ENCODE results near the gene PRKAA2. TPM values are rescaled to one million over a fixed set of nuclear protein-coding genes. Genes with fewer than 3 reads are reported as not detected.
"Not testable (repeated sequence)": the region's sequence is repeated elsewhere in the genome, so short reads cannot be mapped to it uniquely, and the experiment has no call there.

The PRKAA2 gene
- not detected in 2 replicates for total RNA-seq

GRCh38 chr1:56644919-56645676 is at the start of gene PRKAA2:
Gene PRKAA2, plus strand, starts transcription at chr1:56645314. Its CDS starts 74 bp downstream, at chr1:56645388.
- H3K27ac Mint-ChIP-seq = no peak within 1 kb of the TSS
- no peaks in the 10 kb centered on the region for H3K9me3 Mint-ChIP-seq
- intact Hi-C loops (cut with micrococcal nuclease) = no loop called here
- no peak for DNase-seq (ENCODE audit: low spot score)
- peak within 1 kb of the TSS; percentile 33 for H3K4me3 Mint-ChIP-seq (ENCODE audit: low read depth)
- no peaks in the 10 kb centered on the region for H3K36me3 Mint-ChIP-seq (ENCODE audit: low read depth)
- H3K27me3 Mint-ChIP-seq (ENCODE audit: low read depth) = peaks cover 44% of the 10 kb centered on the region
- H3K4me1 Mint-ChIP-seq (ENCODE audit: low read depth) = peaks cover 2% of the 10 kb centered on the region

GRCh38 chr1:56595397-56596191 is 49.5 kb upstream of the PRKAA2 start:
- H3K27ac Mint-ChIP-seq; H3K27me3 Mint-ChIP-seq (ENCODE audit: low read depth); H3K4me3 Mint-ChIP-seq (ENCODE audit: low read depth); H3K9me3 Mint-ChIP-seq; H3K4me1 Mint-ChIP-seq (ENCODE audit: low read depth); intact Hi-C loops (cut with micrococcal nuclease); H3K36me3 Mint-ChIP-seq (ENCODE audit: low read depth); DNase-seq (ENCODE audit: low spot score): not testable (repeated sequence)

DNA sequence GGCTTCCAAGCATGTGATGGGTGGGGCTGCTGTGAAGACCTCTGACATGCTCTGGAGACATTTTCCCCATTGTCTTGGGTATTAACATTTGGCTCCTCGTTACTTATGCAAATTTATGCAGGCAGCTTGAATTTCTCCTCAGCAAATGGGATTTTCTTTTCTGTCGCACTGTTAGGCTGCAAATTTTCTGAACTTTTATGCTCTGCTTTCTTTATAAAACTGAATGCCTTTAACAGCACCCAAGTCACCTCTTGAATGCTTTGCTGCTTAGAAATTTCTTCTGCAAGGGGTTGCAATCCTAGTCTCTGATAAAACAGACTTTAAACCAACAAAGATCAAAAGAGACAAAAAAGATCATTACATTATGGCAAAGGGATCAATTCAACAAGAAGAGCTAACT is 35.0 kb upstream of the PRKAA2 start:
- H3K36me3 Mint-ChIP-seq (ENCODE audit: low read depth); intact Hi-C loops (cut with micrococcal nuclease); H3K4me1 Mint-ChIP-seq (ENCODE audit: low read depth); DNase-seq (ENCODE audit: low spot score); H3K27ac Mint-ChIP-seq; H3K27me3 Mint-ChIP-seq (ENCODE audit: low read depth); H3K4me3 Mint-ChIP-seq (ENCODE audit: low read depth); H3K9me3 Mint-ChIP-seq: not testable (repeated sequence)

- DNase-seq (ENCODE audit: low spot score); H3K4me3 Mint-ChIP-seq (ENCODE audit: low read depth); H3K4me1 Mint-ChIP-seq (ENCODE audit: low read depth); H3K36me3 Mint-ChIP-seq (ENCODE audit: low read depth); intact Hi-C loops (cut with micrococcal nuclease); H3K9me3 Mint-ChIP-seq; H3K27ac Mint-ChIP-seq; H3K27me3 Mint-ChIP-seq (ENCODE audit: low read depth): not testable (repeated sequence)
Observed at GRCh38 chr1:56610770-56611169, 34.3 kb upstream of the PRKAA2 start.

- no peaks in the 10 kb centered on the region for H3K27me3 Mint-ChIP-seq (ENCODE audit: low read depth)
- H3K36me3 Mint-ChIP-seq (ENCODE audit: low read depth) = no peaks in the 10 kb centered on the region
- no peak overlapping the region for H3K4me3 Mint-ChIP-seq (ENCODE audit: low read depth)
- no peak overlapping the region for H3K27ac Mint-ChIP-seq
- H3K9me3 Mint-ChIP-seq = no peaks in the 10 kb centered on the region
- no peak for DNase-seq (ENCODE audit: low spot score)
- intact Hi-C loops (cut with micrococcal nuclease) = no loop called here
- H3K4me1 Mint-ChIP-seq (ENCODE audit: low read depth) = no peaks in the 10 kb centered on the region
Observed at GRCh38 chr1:56617141-56617540, 28.0 kb upstream of the PRKAA2 start.

GRCh38 chr1:56625819-56626440 is 19.2 kb upstream of the PRKAA2 start:
- no peaks in the 10 kb centered on the region for H3K36me3 Mint-ChIP-seq (ENCODE audit: low read depth)
- H3K4me3 Mint-ChIP-seq (ENCODE audit: low read depth) = no peak overlapping the region
- intact Hi-C loops (cut with micrococcal nuclease) = no loop called here
- H3K9me3 Mint-ChIP-seq = no peaks in the 10 kb centered on the region
- no peaks in the 10 kb centered on the region for H3K4me1 Mint-ChIP-seq (ENCODE audit: low read depth)
- no peak overlapping the region for H3K27ac Mint-ChIP-seq
- H3K27me3 Mint-ChIP-seq (ENCODE audit: low read depth) = peaks cover 2% of the 10 kb centered on the region
- DNase-seq (ENCODE audit: low spot score) = no peak

GRCh38 chr1:56626546-56626945 is 18.6 kb upstream of the PRKAA2 start:
- Mint-ChIP-seq H3K27ac (no peak overlapping the region), H3K9me3 (no peaks in the 10 kb centered on the region), H3K36me3 (ENCODE audit: low read depth) (no peaks in the 10 kb centered on the region), H3K4me1 (ENCODE audit: low read depth) (no peaks in the 10 kb centered on the region), H3K27me3 (ENCODE audit: low read depth) (peaks cover 2% of the 10 kb centered on the region), H3K4me3 (ENCODE audit: low read depth) (no peak overlapping the region)
- intact Hi-C loops (cut with micrococcal nuclease) = no loop called here
- DNase-seq (ENCODE audit: low spot score) = no peak

GRCh38 chr1:56627019-56627635 is 18.0 kb upstream of the PRKAA2 start:
- H3K27me3 Mint-ChIP-seq (ENCODE audit: low read depth) = peaks cover 2% of the 10 kb centered on the region
- no peak overlapping the region for H3K4me3 Mint-ChIP-seq (ENCODE audit: low read depth)
- H3K36me3 Mint-ChIP-seq (ENCODE audit: low read depth) = no peaks in the 10 kb centered on the region
- DNase-seq (ENCODE audit: low spot score) = no peak
- H3K9me3 Mint-ChIP-seq = no peaks in the 10 kb centered on the region
- intact Hi-C loops (cut with micrococcal nuclease) = no loop called here
- H3K4me1 Mint-ChIP-seq (ENCODE audit: low read depth) = no peaks in the 10 kb centered on the region
- no peak overlapping the region for H3K27ac Mint-ChIP-seq

GRCh38 chr1:56627636-56628039 is 17.5 kb upstream of the PRKAA2 start:
- Mint-ChIP-seq H3K4me3 (ENCODE audit: low read depth) (no peak overlapping the region), H3K4me1 (ENCODE audit: low read depth) (no peaks in the 10 kb centered on the region), H3K27ac (no peak overlapping the region), H3K9me3 (no peaks in the 10 kb centered on the region), H3K36me3 (ENCODE audit: low read depth) (no peaks in the 10 kb centered on the region), H3K27me3 (ENCODE audit: low read depth) (peaks cover 2% of the 10 kb centered on the region)
- DNase-seq (ENCODE audit: low spot score) = no peak
- intact Hi-C loops (cut with micrococcal nuclease) = no loop called here

DNA sequence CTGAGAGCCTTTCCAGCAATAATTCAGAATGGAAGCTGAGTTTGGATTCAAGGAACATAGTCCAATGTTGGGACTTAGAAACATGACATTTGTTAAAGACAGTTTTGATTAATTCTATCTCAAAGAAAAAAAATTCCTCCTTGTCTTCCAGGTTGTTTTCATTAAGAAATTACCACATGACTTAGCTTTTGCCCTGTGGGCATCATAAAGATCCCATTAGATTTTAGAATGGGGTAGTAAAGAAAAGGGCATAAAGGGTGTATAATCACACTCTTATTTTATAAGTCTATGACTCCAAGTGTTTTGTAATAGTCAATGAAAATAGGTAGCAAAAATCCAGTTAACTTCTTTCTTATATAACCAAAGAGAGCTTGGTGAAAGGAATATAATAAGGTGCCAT is 14.3 kb upstream of the PRKAA2 start:
- DNase-seq (ENCODE audit: low spot score) = no peak
- Mint-ChIP-seq H3K9me3 (no peaks in the 10 kb centered on the region), H3K4me3 (ENCODE audit: low read depth) (no peak overlapping the region), H3K4me1 (ENCODE audit: low read depth) (no peaks in the 10 kb centered on the region), H3K27me3 (ENCODE audit: low read depth) (peaks cover under 1% of the 10 kb centered on the region), H3K36me3 (ENCODE audit: low read depth) (no peaks in the 10 kb centered on the region), H3K27ac (no peak overlapping the region)
- intact Hi-C loops (cut with micrococcal nuclease) = no loop called here

- no peak overlapping the region for H3K4me3 Mint-ChIP-seq (ENCODE audit: low read depth)
- no peaks in the 10 kb centered on the region for H3K9me3 Mint-ChIP-seq
- no peak for DNase-seq (ENCODE audit: low spot score)
- H3K27me3 Mint-ChIP-seq (ENCODE audit: low read depth) = no peaks in the 10 kb centered on the region
- no peak overlapping the region for H3K27ac Mint-ChIP-seq
- no peaks in the 10 kb centered on the region for H3K4me1 Mint-ChIP-seq (ENCODE audit: low read depth)
- intact Hi-C loops (cut with micrococcal nuclease) = no loop called here
- no peaks in the 10 kb centered on the region for H3K36me3 Mint-ChIP-seq (ENCODE audit: low read depth)
Observed at GRCh38 chr1:56631901-56632300, 13.2 kb upstream of the PRKAA2 start.

DNA sequence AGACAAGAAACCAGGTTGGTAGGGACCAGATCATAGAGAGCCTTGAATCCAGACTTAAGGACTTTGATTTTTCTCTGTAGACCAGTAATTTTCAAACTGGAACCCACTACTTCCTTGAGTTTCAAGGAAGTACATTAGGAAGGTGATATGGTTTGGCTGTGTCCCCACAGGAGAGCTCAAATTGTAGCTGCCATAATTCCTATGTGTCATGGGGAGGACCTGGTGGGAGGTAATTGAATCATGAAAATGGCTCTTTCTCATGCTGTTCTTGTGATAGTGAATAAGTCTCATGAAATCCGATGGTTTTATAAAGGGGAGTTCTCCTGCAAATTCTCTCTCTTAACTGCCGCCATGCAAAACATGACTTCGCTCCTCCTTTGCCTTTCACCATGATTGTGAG is 10.1 kb upstream of the PRKAA2 start:
- no peaks in the 10 kb centered on the region for H3K4me1 Mint-ChIP-seq (ENCODE audit: low read depth)
- no peak overlapping the region for H3K27ac Mint-ChIP-seq
- intact Hi-C loops (cut with micrococcal nuclease) = no loop called here
- no peaks in the 10 kb centered on the region for H3K36me3 Mint-ChIP-seq (ENCODE audit: low read depth)
- no peaks in the 10 kb centered on the region for H3K9me3 Mint-ChIP-seq
- H3K4me3 Mint-ChIP-seq (ENCODE audit: low read depth) = no peak overlapping the region
- no peaks in the 10 kb centered on the region for H3K27me3 Mint-ChIP-seq (ENCODE audit: low read depth)
- DNase-seq (ENCODE audit: low spot score) = no peak

GRCh38 chr1:56638248-56638647 is 6.9 kb upstream of the PRKAA2 start:
- peaks cover 9% of the 10 kb centered on the region for H3K27me3 Mint-ChIP-seq (ENCODE audit: low read depth)
- H3K36me3 Mint-ChIP-seq (ENCODE audit: low read depth) = no peaks in the 10 kb centered on the region
- DNase-seq (ENCODE audit: low spot score) = no peak
- intact Hi-C loops (cut with micrococcal nuclease) = no loop called here
- no peaks in the 10 kb centered on the region for H3K4me1 Mint-ChIP-seq (ENCODE audit: low read depth)
- no peak overlapping the region for H3K27ac Mint-ChIP-seq
- H3K4me3 Mint-ChIP-seq (ENCODE audit: low read depth) = no peak overlapping the region
- no peaks in the 10 kb centered on the region for H3K9me3 Mint-ChIP-seq

Measured in activated T-helper 2 cell treated with anti-CD3 and anti-CD28 coated beads, Interferon-gamma antibody, Interleukin-2, Interleukin-4, amounts not matched to agents 10 μg/mL and 5 μg/mL and 100 μg/mL, durations not matched to agents 14 hours and 24 hours and 36 hours (primary cell).